Measurements from ENCODE around the gene ACAP1. TPM values are rescaled to one million over a fixed set of nuclear protein-coding genes. Genes with fewer than 3 reads are reported as not detected.

The ACAP1 gene
- total and polyA plus RNA-seq, 9 of the 15 experiments (the other 6 are each of a cell fraction or from before 2014, with no cell fraction given) = 0.15 to 8.5 (median 2.4) TPM

- no peak for TF ChIP-seq E4F1 (CRISPR knock-in tag; IDR thresholded peaks at IDR 0.05; ENCODE audit: borderline replicate concordance)
- TF ChIP-seq ILF3 (IDR thresholded peaks at IDR 0.05; ENCODE audit: borderline replicate concordance) = no peak
- TF ChIP-seq E2F1 (CRISPR knock-in tag; IDR thresholded peaks at IDR 0.05) = no peak
- TF ChIP-seq MAFG (tag; conservative IDR thresholded peaks at IDR 0.05) = no peak
- TF ChIP-seq NR0B1 (IDR thresholded peaks at IDR 0.05; ENCODE audit: partially characterized antibody) = no peak
- TF ChIP-seq HEY1 (CRISPR knock-in tag; IDR thresholded peaks at IDR 0.05; ENCODE audit: borderline replicate concordance) = no peak
- no peak for TF ChIP-seq RBBP5 (IDR thresholded peaks at IDR 0.05; ENCODE audit: borderline replicate concordance, insufficient read depth, low read length, poor library complexity, severe bottlenecking)
- peak; percentile 83 for TF ChIP-seq POLR2A (conservative IDR thresholded peaks at IDR 0.05)
- TF ChIP-seq E2F5 (CRISPR knock-in tag; IDR thresholded peaks at IDR 0.05) = no peak
- no peak for TF ChIP-seq ZNF408 (CRISPR knock-in tag; IDR thresholded peaks at IDR 0.05; ENCODE audit: low read depth)
- TF ChIP-seq ZBTB5 (IDR thresholded peaks at IDR 0.05) = no peak
- peak; percentile 61 for TF ChIP-seq SP1 (CRISPR knock-in tag; IDR thresholded peaks at IDR 0.05)
- no peak for TF ChIP-seq ZNF644 (tag; IDR thresholded peaks at IDR 0.05; ENCODE audit: low read depth)
- TF ChIP-seq ADNP (tag; IDR thresholded peaks at IDR 0.05) = no peak
- TF ChIP-seq NRF1 (conservative IDR thresholded peaks at IDR 0.05 in 1 of 2, IDR thresholded peaks at IDR 0.05 in 1 of 2) = peak; percentile 100
- TF ChIP-seq CBFA2T3 (IDR thresholded peaks at IDR 0.05) = no peak
- no peak for TF ChIP-seq NR4A1 (CRISPR knock-in tag; IDR thresholded peaks at IDR 0.05)
- TF ChIP-seq NR4A1 (tag; IDR thresholded peaks at IDR 0.05) = no peak
- no peak for TF ChIP-seq ELK1 (CRISPR knock-in tag; IDR thresholded peaks at IDR 0.05)
These were observed 29.2 kb upstream of the ACAP1 start, which contains the start of gene EIF5A (continued) for GRCh38 chr17:7306911-7307685.

All from K562 (cell line).